ENCODE results near the gene TIMP4.

TIMP4 gene

GRCh38 chr3:12143949-12144504, 14.7 kb downstream of the TIMP4 start:
- H3K9me3 ChIP-seq (ENCODE audit: insufficient read depth, low read depth, low read length): no peaks in the 10 kb centered on the region
- no peak overlapping the region for H3K9ac ChIP-seq (ENCODE audit: low read depth, low read length, poor library complexity, severe bottlenecking)
- H3K36me3 ChIP-seq (ENCODE audit: insufficient read depth, low read length): no peaks in the 10 kb centered on the region
- no peaks in the 10 kb centered on the region for H4K20me1 ChIP-seq (ENCODE audit: insufficient read depth, low read length, poor library complexity, severe bottlenecking)
- H3K4me1 ChIP-seq (ENCODE audit: insufficient read depth, low read length, poor library complexity, severe bottlenecking): peaks cover 4% of the 10 kb centered on the region
- H3F3A ChIP-seq (ENCODE audit: low read depth): no peaks in the 10 kb centered on the region
- no peak overlapping the region for H2AFZ ChIP-seq (ENCODE audit: low read length)
- no peak overlapping the region for H3K4me3 ChIP-seq (ENCODE audit: low read length, poor library complexity, severe bottlenecking)
- H3K27me3 ChIP-seq (ENCODE audit: insufficient read depth, low read length, poor library complexity, severe bottlenecking): no peaks in the 10 kb centered on the region
- H3K9me2 ChIP-seq (replicated peaks; ENCODE audit: low read depth, low read length): no peaks in the 10 kb centered on the region
- no peak overlapping the region for H3K4me2 ChIP-seq (ENCODE audit: low read depth, low read length, poor library complexity, severe bottlenecking)
- TF ChIP-seq EZH2phosphoT487 (IDR thresholded peaks at IDR 0.05; ENCODE audit: borderline replicate concordance): no peak
- TF ChIP-seq, protein P1, sequence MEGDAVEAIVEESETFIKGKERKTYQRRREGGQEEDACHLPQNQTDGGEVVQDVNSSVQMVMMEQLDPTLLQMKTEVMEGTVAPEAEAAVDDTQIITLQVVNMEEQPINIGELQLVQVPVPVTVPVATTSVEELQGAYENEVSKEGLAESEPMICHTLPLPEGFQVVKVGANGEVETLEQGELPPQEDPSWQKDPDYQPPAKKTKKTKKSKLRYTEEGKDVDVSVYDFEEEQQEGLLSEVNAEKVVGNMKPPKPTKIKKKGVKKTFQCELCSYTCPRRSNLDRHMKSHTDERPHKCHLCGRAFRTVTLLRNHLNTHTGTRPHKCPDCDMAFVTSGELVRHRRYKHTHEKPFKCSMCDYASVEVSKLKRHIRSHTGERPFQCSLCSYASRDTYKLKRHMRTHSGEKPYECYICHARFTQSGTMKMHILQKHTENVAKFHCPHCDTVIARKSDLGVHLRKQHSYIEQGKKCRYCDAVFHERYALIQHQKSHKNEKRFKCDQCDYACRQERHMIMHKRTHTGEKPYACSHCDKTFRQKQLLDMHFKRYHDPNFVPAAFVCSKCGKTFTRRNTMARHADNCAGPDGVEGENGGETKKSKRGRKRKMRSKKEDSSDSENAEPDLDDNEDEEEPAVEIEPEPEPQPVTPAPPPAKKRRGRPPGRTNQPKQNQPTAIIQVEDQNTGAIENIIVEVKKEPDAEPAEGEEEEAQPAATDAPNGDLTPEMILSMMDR (conservative IDR thresholded peaks at IDR 0.05; ENCODE audit: low read length): no peak
- H3K79me2 ChIP-seq (ENCODE audit: insufficient read depth, low read length): no peaks in the 10 kb centered on the region

DNA sequence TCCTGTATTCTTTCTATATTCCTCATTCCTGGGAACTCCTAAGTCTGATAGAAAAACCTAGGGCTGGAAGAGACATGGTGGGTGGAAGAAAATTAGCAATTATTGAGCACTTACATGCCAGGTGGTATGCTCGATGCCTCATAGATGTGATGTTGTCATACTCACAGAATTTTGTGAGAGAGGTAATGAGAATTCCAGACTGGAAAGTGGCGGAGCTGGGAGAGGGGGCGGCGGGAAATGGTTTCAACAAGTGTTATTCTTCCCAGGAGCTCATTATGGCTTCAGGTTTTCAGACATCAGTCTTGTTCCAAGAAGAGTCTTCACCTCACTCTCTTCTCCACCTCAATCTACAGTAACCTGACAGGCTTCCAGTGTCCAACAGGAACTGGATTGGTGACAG, 16.2 kb downstream of the TIMP4 start:
- no peaks in the 10 kb centered on the region for H3K27me3 ChIP-seq (ENCODE audit: insufficient read depth, low read length, poor library complexity, severe bottlenecking)
- TF ChIP-seq, protein P1 (conservative IDR thresholded peaks at IDR 0.05; ENCODE audit: low read length): no peak
- TF ChIP-seq EZH2phosphoT487 (IDR thresholded peaks at IDR 0.05; ENCODE audit: borderline replicate concordance): no peak
- H3K9me3 ChIP-seq (ENCODE audit: insufficient read depth, low read depth, low read length): no peaks in the 10 kb centered on the region
- H3K79me2 ChIP-seq (ENCODE audit: insufficient read depth, low read length): no peaks in the 10 kb centered on the region
- no peaks in the 10 kb centered on the region for H3F3A ChIP-seq (ENCODE audit: low read depth)
- H3K4me1 ChIP-seq (ENCODE audit: insufficient read depth, low read length, poor library complexity, severe bottlenecking): peaks cover 13% of the 10 kb centered on the region
- no peaks in the 10 kb centered on the region for H3K9me2 ChIP-seq (replicated peaks; ENCODE audit: low read depth, low read length)
- no peaks in the 10 kb centered on the region for H3K36me3 ChIP-seq (ENCODE audit: insufficient read depth, low read length)
- H3K9ac ChIP-seq (ENCODE audit: low read depth, low read length, poor library complexity, severe bottlenecking): no peak overlapping the region
- no peak overlapping the region for H2AFZ ChIP-seq (ENCODE audit: low read length)
- H3K4me2 ChIP-seq (ENCODE audit: low read depth, low read length, poor library complexity, severe bottlenecking): no peak overlapping the region
- H4K20me1 ChIP-seq (ENCODE audit: insufficient read depth, low read length, poor library complexity, severe bottlenecking): no peaks in the 10 kb centered on the region
- no peak overlapping the region for H3K4me3 ChIP-seq (ENCODE audit: low read length, poor library complexity, severe bottlenecking)

- Histone ChIP-seq H2AFZ (ENCODE audit: low read length) (no peak overlapping the region), H3K79me2 (ENCODE audit: insufficient read depth, low read length) (no peaks in the 10 kb centered on the region), H3K4me2 (ENCODE audit: low read depth, low read length, poor library complexity, severe bottlenecking) (no peak overlapping the region), H3K9me2 (replicated peaks; ENCODE audit: low read depth, low read length) (no peaks in the 10 kb centered on the region), H3K27me3 (ENCODE audit: insufficient read depth, low read length, poor library complexity, severe bottlenecking) (no peaks in the 10 kb centered on the region), H3K4me3 (ENCODE audit: low read length, poor library complexity, severe bottlenecking) (no peak overlapping the region), H3K9ac (ENCODE audit: low read depth, low read length, poor library complexity, severe bottlenecking) (no peak overlapping the region), H3K9me3 (ENCODE audit: insufficient read depth, low read depth, low read length) (no peaks in the 10 kb centered on the region), H3F3A (ENCODE audit: low read depth) (no peaks in the 10 kb centered on the region), H3K4me1 (ENCODE audit: insufficient read depth, low read length, poor library complexity, severe bottlenecking) (peaks cover 13% of the 10 kb centered on the region), H4K20me1 (ENCODE audit: insufficient read depth, low read length, poor library complexity, severe bottlenecking) (no peaks in the 10 kb centered on the region), H3K36me3 (ENCODE audit: insufficient read depth, low read length) (no peaks in the 10 kb centered on the region)
- no peak for TF ChIP-seq EZH2phosphoT487 (IDR thresholded peaks at IDR 0.05; ENCODE audit: borderline replicate concordance)
- TF ChIP-seq, protein P1 (conservative IDR thresholded peaks at IDR 0.05; ENCODE audit: low read length): no peak
Observed at GRCh38 chr3:12141350-12141749, 17.4 kb downstream of the TIMP4 start.

Measured in Loucy (cell line).